H1 (cell line): ENCODE data around the gene MYO5B. TPM values are rescaled to one million over a fixed set of nuclear protein-coding genes. Genes with fewer than 3 reads are reported as not detected.

Source experiments
- CTCF ChIA-PET: fragments of 300-600 bp; sonication (Branson Sonifier 250); formaldehyde crosslinking; loops from one replicate; lab custom pipeline; 2021; ENCODE audit not compliant: partially characterized antibody; lab: Charles Lee
- POLR2A ChIA-PET: fragments of 300-600 bp; sonication (Branson Sonifier 250); formaldehyde crosslinking; loops from one replicate; lab custom pipeline; 2021; ENCODE audit warnings: inconsistent platforms; ENCODE audit not compliant: partially characterized antibody; lab: Charles Lee
- DNase-seq, 2 experiments: peaks; one replicate each; pipeline versions ENCODE4 v3.0.0 to v3.0.0-alpha.2; 2010 to 2022; ENCODE audit warnings: low spot score in 2 of 2, low read depth in 1 of 2, mixed read lengths in 1 of 2
- FAIRE-seq: peaks from 2 replicates; lab custom pipeline; 2011; peaks lifted over from hg19 to GRCh38; lab: Jason Lieb, UNC
- H2AFZ ChIP-seq: 2 replicates; pipeline ENCODE4 v1.8.1; 2012; ENCODE audit warnings: low read length, inconsistent platforms
- H2AK5ac ChIP-seq: 2 replicates; pipeline ENCODE4 v1.6.1; 2013; ENCODE audit warnings: low read depth, low read length
- H2BK120ac ChIP-seq: replicated peaks from 2 replicates; pipeline ENCODE3; 2013; ENCODE audit warnings: low read depth, low read length, inconsistent platforms
- H2BK12ac ChIP-seq: 2 replicates; pipeline ENCODE4 v1.6.1; 2013; ENCODE audit warnings: low read depth, low read length
- H2BK15ac ChIP-seq: 2 replicates; pipeline ENCODE4 v1.6.1; 2013; ENCODE audit warnings: low read length
- H2BK20ac ChIP-seq: 2 replicates; pipeline ENCODE4 v1.6.1; 2013; ENCODE audit warnings: low read length
- H2BK5ac ChIP-seq: 2 replicates; pipeline ENCODE4 v1.6.1; 2013; ENCODE audit warnings: low read depth, low read length
- H3K14ac ChIP-seq: 2 replicates; pipeline ENCODE4 v1.6.1; 2013; ENCODE audit warnings: inconsistent platforms; ENCODE audit not compliant: insufficient read length
- H3K18ac ChIP-seq: 2 replicates; pipeline ENCODE4 v1.6.1; 2013; ENCODE audit warnings: low read length; ENCODE audit errors: extremely low read depth
- H3K23ac ChIP-seq: 2 replicates; pipeline ENCODE4 v1.6.1; 2013; ENCODE audit warnings: inconsistent platforms; ENCODE audit not compliant: insufficient read length
- H3K23me2 ChIP-seq: 2 replicates; pipeline ENCODE4 v1.6.1; 2013; ENCODE audit warnings: low read depth, low read length
- H3K27ac ChIP-seq: 2 replicates; pipeline ENCODE4 v1.6.1; 2011; ENCODE audit warnings: low read depth, low read length, inconsistent platforms
- H3K27me3 ChIP-seq, 4 experiments: replicated peaks in 1 of 4; 1 replicate in 1 of 4; 2 replicates in 3 of 4; pipeline versions ENCODE4 v1.6.1 to v1.8.1; 2011 to 2013; ENCODE audit warnings: low read length in 3 of 4, mild to moderate bottlenecking in 3 of 4, inconsistent platforms in 2 of 4, mixed read lengths in 2 of 4, moderate library complexity in 1 of 4; ENCODE audit not compliant: control insufficient read depth in 3 of 4, insufficient read depth in 3 of 4; ENCODE audit errors: extremely low read depth in 1 of 4
- H3K36me3 ChIP-seq, 4 experiments: 2 replicates each; pipeline versions ENCODE4 v1.6.1 to v1.8.1; 2011 to 2013; ENCODE audit warnings: mild to moderate bottlenecking in 4 of 4, low read length in 3 of 4, moderate library complexity in 2 of 4, control low read depth in 1 of 4, inconsistent platforms in 1 of 4; ENCODE audit not compliant: insufficient read depth in 4 of 4, control insufficient read depth in 2 of 4
- H3K4ac ChIP-seq: replicated peaks from 2 replicates; pipeline ENCODE3; 2013; ENCODE audit warnings: low read length, low read depth, mixed read lengths, inconsistent platforms; ENCODE audit not compliant: insufficient read length
- H3K4me1 ChIP-seq, 4 experiments: replicated peaks in 1 of 4; 1 replicate in 1 of 4; 2 replicates in 3 of 4; pipeline versions ENCODE4 v1.6.1 to v1.8.1; 2011 to 2013; ENCODE audit warnings: low read length in 3 of 4, inconsistent platforms in 2 of 4, mixed read lengths in 1 of 4; ENCODE audit not compliant: insufficient read depth in 4 of 4, control insufficient read depth in 3 of 4
- H3K4me2 ChIP-seq, 2 experiments: 2 replicates each; pipeline versions ENCODE4 v1.6.1 to v1.8.1; 2011 to 2013; ENCODE audit warnings: low read depth in 2 of 2, low read length in 2 of 2, control low read depth in 1 of 2, inconsistent platforms in 1 of 2, mild to moderate bottlenecking in 1 of 2; ENCODE audit not compliant: insufficient read depth in 1 of 2
- H3K4me3 ChIP-seq, 4 experiments: fragments of 200-600, 300-600 bp in 1 of 4; sonication (generic), shearing (Covaris generic), sonication (Bioruptor Twin) in 1 of 4; 2 replicates each; pipeline versions ENCODE4 v1.5.1 to v1.8.1; 2011 to 2016; ENCODE audit warnings: low read length in 4 of 4, low read depth in 3 of 4, control low read depth in 2 of 4, inconsistent platforms in 2 of 4, mild to moderate bottlenecking in 2 of 4, mixed read lengths in 1 of 4, moderate library complexity in 1 of 4; ENCODE audit not compliant: insufficient read depth in 2 of 4; ENCODE audit errors: extremely low read depth in 1 of 4
- H3K56ac ChIP-seq: replicated peaks from 2 replicates; pipeline ENCODE3; 2013; ENCODE audit warnings: low read depth, mild to moderate bottlenecking, mixed read lengths, low read length, inconsistent platforms; ENCODE audit not compliant: insufficient read length
- H3K79me1 ChIP-seq: 2 replicates; pipeline ENCODE4 v1.6.1; 2013; ENCODE audit warnings: low read depth, low read length, control low read depth
- H3K79me2 ChIP-seq, 2 experiments: 2 replicates each; pipeline versions ENCODE4 v1.6.1 to v1.8.1; 2012 to 2013; ENCODE audit warnings: low read length in 2 of 2, mild to moderate bottlenecking in 2 of 2, inconsistent platforms in 1 of 2; ENCODE audit not compliant: insufficient read depth in 2 of 2, control insufficient read depth in 1 of 2
- H3K9ac ChIP-seq, 4 experiments: replicated peaks in 1 of 4; 1 replicate in 1 of 4; 2 replicates in 3 of 4; pipeline versions ENCODE4 v1.6.1 to v1.8.1; 2011 to 2013; ENCODE audit warnings: low read depth in 3 of 4, low read length in 3 of 4, control low read depth in 2 of 4, mild to moderate bottlenecking in 2 of 4, moderate library complexity in 2 of 4, inconsistent platforms in 1 of 4; ENCODE audit errors: extremely low read depth in 1 of 4
- H3K9me3 ChIP-seq, 2 experiments: 2 replicates each; pipeline versions ENCODE4 v1.6.1 to v1.8.1; 2012 to 2013; ENCODE audit warnings: mild to moderate bottlenecking in 2 of 2, moderate library complexity in 2 of 2, control low read depth in 1 of 2, inconsistent platforms in 1 of 2, low read depth in 1 of 2, low read length in 1 of 2, mixed read lengths in 1 of 2; ENCODE audit not compliant: insufficient read depth in 2 of 2
- H4K20me1 ChIP-seq, 2 experiments: replicated peaks in 1 of 2; 2 replicates each; pipeline versions ENCODE3 to v1.8.1; 2011 to 2013; ENCODE audit warnings: inconsistent platforms in 2 of 2, low read length in 2 of 2, mild to moderate bottlenecking in 1 of 2; ENCODE audit not compliant: insufficient read depth in 2 of 2, control insufficient read depth in 1 of 2
- H4K5ac ChIP-seq: 2 replicates; pipeline ENCODE4 v1.6.1; 2013; ENCODE audit warnings: low read length, low read depth, mixed read lengths, inconsistent platforms; ENCODE audit not compliant: insufficient read length
- H4K8ac ChIP-seq: 2 replicates; pipeline ENCODE4 v1.8.0; 2013; ENCODE audit warnings: mild to moderate bottlenecking, moderate library complexity, low read length, inconsistent platforms; ENCODE audit not compliant: insufficient read depth; ENCODE audit errors: extremely low read depth
- H4K91ac ChIP-seq: replicated peaks from 2 replicates; pipeline ENCODE3; 2013; ENCODE audit warnings: low read length, mixed read lengths, inconsistent platforms; ENCODE audit not compliant: insufficient read length
- ASH2L ChIP-seq: fragments of 200-600, 300-600 bp; sonication (generic); IDR thresholded peaks from one replicate; pipeline ENCODE4 v1.7.1; 2017; ENCODE audit warnings: low read length
- CBX5 ChIP-seq: fragments of 300-800, 300-1000 bp; sonication (generic); IDR thresholded peaks from 2 replicates; pipeline ENCODE4 v1.7.1; 2016; ENCODE audit warnings: antibody characterized with exemption, low read length, low read depth
- CHD2 ChIP-seq: IDR thresholded peaks from 2 replicates; pipeline ENCODE4 v1.6.1; 2012; ENCODE audit warnings: low read length, improper control_type of control experiment
- EP300 ChIP-seq, 2 experiments: IDR thresholded peaks; 1 replicate in 1 of 2; 2 replicates in 1 of 2; pipeline ENCODE4 v1.6.1; 2011 to 2012; ENCODE audit warnings: low read depth in 2 of 2, low read length in 2 of 2, mild to moderate bottlenecking in 2 of 2, borderline replicate concordance in 1 of 2, inconsistent platforms in 1 of 2, moderate library complexity in 1 of 2
- NRF1 ChIP-seq: IDR thresholded peaks from 2 replicates; pipeline ENCODE4 v1.6.1; 2011; ENCODE audit warnings: mild to moderate bottlenecking, low read depth, low read length, improper control_type of control experiment
- SRF ChIP-seq: IDR thresholded peaks from 2 replicates; pipeline ENCODE4 v1.6.1; 2011; ENCODE audit warnings: mild to moderate bottlenecking, low read depth, low read length, moderate library complexity
- SUZ12 ChIP-seq: fragments of 200-600 bp; sonication (generic); IDR thresholded peaks from 2 replicates; pipeline ENCODE4 v1.6.1; 2012; ENCODE audit warnings: mild to moderate bottlenecking, inconsistent platforms, low read length, moderate library complexity, mixed read lengths
- WGBS, 2 experiments: shearing (Covaris generic) in 1 of 2; methylation state at CpG; one replicate each; pipeline versions ENCODE4 v1.1.6 to v1.1.7; 2013 to 2015; ENCODE audit warnings: low lambda C conversion rate in 2 of 2, mixed read lengths in 2 of 2, inconsistent platforms in 1 of 2, low coverage in 1 of 2, missing lambda C conversion rate in 1 of 2; ENCODE audit not compliant: insufficient replicate concordance in 2 of 2, insufficient coverage in 1 of 2, insufficient read length in 1 of 2; ENCODE audit errors: extremely low coverage in 1 of 2, missing lambda C conversion rate in 1 of 2; 5-methylcytosine and 5-hydroxymethylcytosine counted together
- polyA plus RNA-seq, 7 experiments: library from polyadenylated mRNA; depleted of rRNA in 3 of 7; stranded (reverse) in 5 of 7; unstranded in 2 of 7; fragments of >200 nt in 5 of 7; fragments of 200-250 nt in 2 of 7; gene quantifications; 1 replicate in 5 of 7; 2 replicates in 1 of 7; 4 replicates in 1 of 7; pipeline versions ENCODE4 v1.2.1 to v1.2.3, GENCODE V29; 2011 to 2013; ENCODE audit warnings: missing spikeins in 2 of 7, mixed read lengths in 2 of 7
- total RNA-seq: library from RNA; stranded (reverse); fragmentation: NEBNext Ultra II Directional; extraction: Animal tissue kit (Norgen Biotek cat#: 25700); gene quantifications from 2 replicates; pipeline ENCODE4 v1.2.1, GENCODE V29; 2021
- TF ChIP-seq, protein P1 (sequence below): IDR thresholded peaks from 2 replicates; pipeline ENCODE4 v1.6.1; 2012; ENCODE audit warnings: low read length, inconsistent platforms
- TF ChIP-seq, protein P2 (sequence below), 3 experiments: IDR thresholded peaks; 1 replicate in 2 of 3; 2 replicates in 1 of 3; pipeline versions ENCODE4 v1.5.1 to v1.6.1; 2011; ENCODE audit warnings: low read length in 3 of 3, mild to moderate bottlenecking in 3 of 3, inconsistent platforms in 2 of 3, low read depth in 1 of 3, moderate library complexity in 1 of 3; ENCODE audit not compliant: insufficient read depth in 1 of 3; ENCODE audit errors: control extremely low read depth in 1 of 3
- TF ChIP-seq, protein P3 (sequence below): IDR thresholded peaks from 2 replicates; pipeline ENCODE4 v1.6.1; 2012; ENCODE audit warnings: inconsistent platforms

The MYO5B gene
- total and polyA plus RNA-seq, 2 of the 8 experiments (the other 6 are each of a cell fraction or from before 2014, with no cell fraction given): 6.4 to 7.7 TPM

DNA sequence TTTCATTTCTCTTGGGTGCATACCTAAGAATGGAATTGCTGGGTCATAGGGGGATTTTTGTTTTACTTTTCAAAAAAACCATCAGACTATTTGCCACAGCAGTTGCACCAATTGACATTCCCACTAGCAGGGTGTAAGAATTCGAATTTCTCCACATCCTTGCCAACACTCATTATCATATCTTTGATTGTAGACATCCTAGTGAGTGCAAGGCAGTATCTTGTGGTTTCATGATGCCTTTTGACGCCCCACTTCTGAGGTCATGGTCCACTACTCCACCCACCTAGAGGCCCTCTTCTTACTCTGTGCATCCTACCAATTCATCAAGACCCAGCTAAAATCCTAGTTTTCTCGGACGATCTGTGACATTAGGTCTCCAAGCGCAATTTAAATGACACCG is 161.9 kb downstream of the MYO5B start:
- H3K4ac ChIP-seq: no peak overlapping the region
- CTCF ChIA-PET: interaction anchor here (1.2 to 2.2 kb wide), 3 partner anchors 9 to 169 kb away, joined by 3 to 5 read pairs (median 4); no protein-coding TSS in a partner anchor
- H3K9ac ChIP-seq: no peak overlapping the region
- H3K4me3 ChIP-seq: no peak overlapping the region
- no peaks in the 10 kb centered on the region for H3K9me3 ChIP-seq
- H4K5ac ChIP-seq: no peak overlapping the region
- DNase-seq (no peak), FAIRE-seq (no peak)
- no peaks in the 10 kb centered on the region for H3K36me3 ChIP-seq
- no peak overlapping the region for H2BK20ac ChIP-seq
- H2BK12ac ChIP-seq: no peak overlapping the region
- no peaks in the 10 kb centered on the region for H4K20me1 ChIP-seq
- POLR2A ChIA-PET: no interaction called here
- H2BK5ac ChIP-seq: no peak overlapping the region
- WGBS, 2 experiments: 84% methylated on average over 6 of the region's 6 CpGs; no CpG with 5 or more reads in 1 of the 2 experiments
- no peak overlapping the region for H2BK15ac ChIP-seq
- H2BK120ac ChIP-seq: no peak overlapping the region
- no peak overlapping the region for H2AK5ac ChIP-seq
- H2AFZ ChIP-seq: no peak overlapping the region
- no peak overlapping the region for H3K23ac ChIP-seq
- H3K79me2 ChIP-seq: no peaks in the 10 kb centered on the region
- no peaks in the 10 kb centered on the region for H3K23me2 ChIP-seq
- no peak overlapping the region for H4K8ac ChIP-seq
- H3K56ac ChIP-seq: no peak overlapping the region
- H3K14ac ChIP-seq: no peak overlapping the region
- H3K4me1 ChIP-seq: no peaks in the 10 kb centered on the region
- no peak overlapping the region for H3K18ac ChIP-seq
- H4K91ac ChIP-seq: no peak overlapping the region
- no peak overlapping the region for H3K4me2 ChIP-seq
- no peaks in the 10 kb centered on the region for H3K27me3 ChIP-seq
- H3K27ac ChIP-seq: no peak overlapping the region
- no peaks in the 10 kb centered on the region for H3K79me1 ChIP-seq
- TF ChIP-seq SUZ12 (no peak), CHD2 (no peak), ASH2L (no peak), NRF1 (no peak), SRF (no peak), EP300 (IDR thresholded peaks at IDR 0.05; ENCODE audit: borderline replicate concordance in 1 of 2, low read depth in 2 of 2, low read length in 2 of 2) (no peak), CBX5 (no peak)
- TF ChIP-seq, protein P1, sequence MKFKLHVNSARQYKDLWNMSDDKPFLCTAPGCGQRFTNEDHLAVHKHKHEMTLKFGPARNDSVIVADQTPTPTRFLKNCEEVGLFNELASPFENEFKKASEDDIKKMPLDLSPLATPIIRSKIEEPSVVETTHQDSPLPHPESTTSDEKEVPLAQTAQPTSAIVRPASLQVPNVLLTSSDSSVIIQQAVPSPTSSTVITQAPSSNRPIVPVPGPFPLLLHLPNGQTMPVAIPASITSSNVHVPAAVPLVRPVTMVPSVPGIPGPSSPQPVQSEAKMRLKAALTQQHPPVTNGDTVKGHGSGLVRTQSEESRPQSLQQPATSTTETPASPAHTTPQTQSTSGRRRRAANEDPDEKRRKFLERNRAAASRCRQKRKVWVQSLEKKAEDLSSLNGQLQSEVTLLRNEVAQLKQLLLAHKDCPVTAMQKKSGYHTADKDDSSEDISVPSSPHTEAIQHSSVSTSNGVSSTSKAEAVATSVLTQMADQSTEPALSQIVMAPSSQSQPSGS: no peak
- TF ChIP-seq, protein P2, sequence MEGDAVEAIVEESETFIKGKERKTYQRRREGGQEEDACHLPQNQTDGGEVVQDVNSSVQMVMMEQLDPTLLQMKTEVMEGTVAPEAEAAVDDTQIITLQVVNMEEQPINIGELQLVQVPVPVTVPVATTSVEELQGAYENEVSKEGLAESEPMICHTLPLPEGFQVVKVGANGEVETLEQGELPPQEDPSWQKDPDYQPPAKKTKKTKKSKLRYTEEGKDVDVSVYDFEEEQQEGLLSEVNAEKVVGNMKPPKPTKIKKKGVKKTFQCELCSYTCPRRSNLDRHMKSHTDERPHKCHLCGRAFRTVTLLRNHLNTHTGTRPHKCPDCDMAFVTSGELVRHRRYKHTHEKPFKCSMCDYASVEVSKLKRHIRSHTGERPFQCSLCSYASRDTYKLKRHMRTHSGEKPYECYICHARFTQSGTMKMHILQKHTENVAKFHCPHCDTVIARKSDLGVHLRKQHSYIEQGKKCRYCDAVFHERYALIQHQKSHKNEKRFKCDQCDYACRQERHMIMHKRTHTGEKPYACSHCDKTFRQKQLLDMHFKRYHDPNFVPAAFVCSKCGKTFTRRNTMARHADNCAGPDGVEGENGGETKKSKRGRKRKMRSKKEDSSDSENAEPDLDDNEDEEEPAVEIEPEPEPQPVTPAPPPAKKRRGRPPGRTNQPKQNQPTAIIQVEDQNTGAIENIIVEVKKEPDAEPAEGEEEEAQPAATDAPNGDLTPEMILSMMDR (IDR thresholded peaks at IDR 0.05; ENCODE audit: control extremely low read depth in 1 of 3, insufficient read depth in 1 of 3, low read depth in 1 of 3, low read length in 3 of 3): no peak
- TF ChIP-seq, protein P3, sequence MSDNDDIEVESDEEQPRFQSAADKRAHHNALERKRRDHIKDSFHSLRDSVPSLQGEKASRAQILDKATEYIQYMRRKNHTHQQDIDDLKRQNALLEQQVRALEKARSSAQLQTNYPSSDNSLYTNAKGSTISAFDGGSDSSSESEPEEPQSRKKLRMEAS: no peak
